K562 (cell line): ENCODE results near the gene FOSL1. TPM values are rescaled to one million over a fixed set of nuclear protein-coding genes. Genes with fewer than 3 reads are reported as not detected.
A peak's percentile ranks its signal among the peaks of the same experiment; 100 is the strongest.

ENCODE experiments used
- CREB1 ChIP-seq, 2 experiments: sonication (generic) in 1 of 2; formaldehyde crosslinking in 1 of 2; IDR thresholded peaks; 2 replicates each; pipeline versions ENCODE4 v1.6.1 to v1.8.0; 2012 to 2022; ENCODE audit warnings: inconsistent platforms in 1 of 2, mild to moderate bottlenecking in 1 of 2, missing genetic modification reagents in 1 of 2, moderate library complexity in 1 of 2
- ETS2 ChIP-seq: IDR thresholded peaks from 2 replicates; pipeline ENCODE4 v1.6.1; 2016; ENCODE audit warnings: borderline replicate concordance, missing genetic modification characterization, mild to moderate bottlenecking, moderate library complexity, missing compliant biosample characterization; ENCODE audit not compliant: poor library complexity, severe bottlenecking
- GTF2E2 ChIP-seq: fragments of 200-800 bp; sonication (Bioruptor generic); IDR thresholded peaks from 2 replicates; pipeline ENCODE4 v1.6.1; 2016; ENCODE audit warnings: missing genetic modification characterization, missing compliant biosample characterization
- HIVEP1 ChIP-seq: fragments of 250-450 bp; sonication (Bioruptor Pico); IDR thresholded peaks from 2 replicates; pipeline ENCODE4 v1.4.0; 2020; ENCODE audit warnings: mild to moderate bottlenecking
- HMG20A ChIP-seq: fragments of 450-650 bp; formaldehyde crosslinking; conservative IDR thresholded peaks from 2 replicates; pipeline ENCODE4 v1.4.0; 2020; ENCODE audit warnings: mild to moderate bottlenecking, mixed read lengths
- HMG20B ChIP-seq: fragments of 250-450 bp; sonication (Bioruptor Pico); IDR thresholded peaks from 2 replicates; pipeline ENCODE4 v1.5.0; 2021; ENCODE audit warnings: mild to moderate bottlenecking
- PHTF2 ChIP-seq: fragments of 250-450 bp; sonication (Bioruptor Pico); IDR thresholded peaks from 2 replicates; pipeline ENCODE4 v1.5.0; 2021; ENCODE audit warnings: mild to moderate bottlenecking
- TCF3 ChIP-seq: sonication (generic); formaldehyde crosslinking; IDR thresholded peaks from 2 replicates; pipeline ENCODE4 v1.4.0; 2020; ENCODE audit warnings: mild to moderate bottlenecking, missing genetic modification reagents
- ZNF79 ChIP-seq: fragments of 250-450 bp; sonication (Bioruptor Pico); IDR thresholded peaks from 2 replicates; pipeline ENCODE4 v1.4.0; 2020; ENCODE audit warnings: low read depth, mild to moderate bottlenecking, moderate library complexity
- polyA plus RNA-seq, 8 experiments: library from polyadenylated mRNA; depleted of rRNA in 4 of 8; stranded (reverse) in 5 of 8; unstranded in 3 of 8; fragments of >200 nt; fragmentation: Nextera tagmentation in 2 of 8; fragmentation: Illumina TruSeq in 1 of 8; extraction: Ambion mirVana in 2 of 8; extraction: Trizol in 1 of 8; gene quantifications; 2 replicates each; pipeline versions ENCODE4 v1.2.1 to v1.2.3, GENCODE V29; 2011 to 2014; ENCODE audit warnings: inconsistent platforms in 1 of 8, missing spikeins in 1 of 8
- total RNA-seq, 7 experiments: library from RNA; depleted of rRNA in 6 of 7; stranded (reverse); fragments of >200 nt in 6 of 7; fragmentation: Illumina TruSeq in 2 of 7; extraction: Trizol in 2 of 7; gene quantifications; 2 replicates each; pipeline versions ENCODE4 v1.2.1 to v1.2.3, GENCODE V29; 2011 to 2021; ENCODE audit warnings: low replicate concordance in 1 of 7
- TF ChIP-seq, protein P1 (sequence below), 2 experiments: fragments of 450-650 bp; IDR thresholded peaks; 2 replicates each; pipeline ENCODE4 v1.6.1; 2016; ENCODE audit warnings: mild to moderate bottlenecking in 2 of 2, borderline replicate concordance in 1 of 2, low read depth in 1 of 2, moderate library complexity in 1 of 2
- TF ChIP-seq, protein P2 (sequence below): fragments of 450-650 bp; IDR thresholded peaks from 2 replicates; pipeline ENCODE4 v1.6.1; 2017; ENCODE audit warnings: antibody characterized with exemption, mild to moderate bottlenecking
- TF ChIP-seq, protein P3 (sequence below): IDR thresholded peaks from 2 replicates; pipeline ENCODE4 v1.6.1; 2011; ENCODE audit not compliant: insufficient read length; ENCODE audit errors: extremely low read depth

Gene FOSL1
- total and polyA plus RNA-seq, 9 of the 15 experiments (the other 6 are each of a cell fraction or from before 2014, with no cell fraction given): 3.5 to 39.6 (median 10.0) TPM

DNA sequence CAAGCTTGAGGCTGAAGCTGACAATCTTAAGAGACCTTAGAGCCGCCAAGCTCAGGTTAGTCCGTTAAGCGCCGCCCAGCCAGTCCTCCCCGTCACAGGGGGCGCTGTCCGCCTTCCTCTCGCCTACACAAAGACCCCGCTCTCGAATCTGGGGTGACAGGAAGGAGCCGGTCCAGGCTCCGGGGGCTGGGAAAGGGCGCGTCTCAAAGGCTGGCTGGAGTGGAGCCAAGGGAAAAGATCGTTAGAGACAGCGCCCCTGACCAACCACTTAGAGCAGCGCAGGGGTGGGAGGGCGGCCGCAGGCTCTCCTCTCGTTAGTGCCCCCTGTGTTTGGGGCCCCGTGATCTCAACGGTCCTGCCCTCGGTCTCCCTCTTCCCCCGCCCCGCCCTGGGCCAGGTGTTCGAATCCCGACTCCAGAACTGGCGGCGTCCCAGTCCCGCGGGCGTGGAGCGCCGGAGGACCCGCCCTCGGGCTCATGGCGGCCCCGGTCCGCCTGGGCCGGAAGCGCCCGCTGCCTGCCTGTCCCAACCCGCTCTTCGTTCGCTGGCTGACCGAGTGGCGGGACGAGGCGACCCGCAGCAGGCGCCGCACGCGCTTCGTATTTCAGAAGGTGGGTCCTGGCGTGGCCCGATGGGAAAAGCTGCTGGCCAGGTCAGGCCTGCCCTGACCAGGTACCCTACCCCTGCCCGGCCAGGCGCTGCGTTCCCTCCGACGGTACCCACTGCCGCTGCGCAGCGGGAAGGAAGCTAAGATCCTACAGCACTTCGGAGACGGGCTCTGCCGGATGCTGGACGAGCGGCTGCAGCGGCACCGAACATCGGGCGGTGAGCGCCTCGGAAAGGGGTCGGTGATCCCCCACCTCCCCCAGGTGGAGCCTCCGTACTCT is 39.7 kb downstream of the FOSL1 start, which contains the start of gene MUS81 (continued):
- TF ChIP-seq, protein P1, sequence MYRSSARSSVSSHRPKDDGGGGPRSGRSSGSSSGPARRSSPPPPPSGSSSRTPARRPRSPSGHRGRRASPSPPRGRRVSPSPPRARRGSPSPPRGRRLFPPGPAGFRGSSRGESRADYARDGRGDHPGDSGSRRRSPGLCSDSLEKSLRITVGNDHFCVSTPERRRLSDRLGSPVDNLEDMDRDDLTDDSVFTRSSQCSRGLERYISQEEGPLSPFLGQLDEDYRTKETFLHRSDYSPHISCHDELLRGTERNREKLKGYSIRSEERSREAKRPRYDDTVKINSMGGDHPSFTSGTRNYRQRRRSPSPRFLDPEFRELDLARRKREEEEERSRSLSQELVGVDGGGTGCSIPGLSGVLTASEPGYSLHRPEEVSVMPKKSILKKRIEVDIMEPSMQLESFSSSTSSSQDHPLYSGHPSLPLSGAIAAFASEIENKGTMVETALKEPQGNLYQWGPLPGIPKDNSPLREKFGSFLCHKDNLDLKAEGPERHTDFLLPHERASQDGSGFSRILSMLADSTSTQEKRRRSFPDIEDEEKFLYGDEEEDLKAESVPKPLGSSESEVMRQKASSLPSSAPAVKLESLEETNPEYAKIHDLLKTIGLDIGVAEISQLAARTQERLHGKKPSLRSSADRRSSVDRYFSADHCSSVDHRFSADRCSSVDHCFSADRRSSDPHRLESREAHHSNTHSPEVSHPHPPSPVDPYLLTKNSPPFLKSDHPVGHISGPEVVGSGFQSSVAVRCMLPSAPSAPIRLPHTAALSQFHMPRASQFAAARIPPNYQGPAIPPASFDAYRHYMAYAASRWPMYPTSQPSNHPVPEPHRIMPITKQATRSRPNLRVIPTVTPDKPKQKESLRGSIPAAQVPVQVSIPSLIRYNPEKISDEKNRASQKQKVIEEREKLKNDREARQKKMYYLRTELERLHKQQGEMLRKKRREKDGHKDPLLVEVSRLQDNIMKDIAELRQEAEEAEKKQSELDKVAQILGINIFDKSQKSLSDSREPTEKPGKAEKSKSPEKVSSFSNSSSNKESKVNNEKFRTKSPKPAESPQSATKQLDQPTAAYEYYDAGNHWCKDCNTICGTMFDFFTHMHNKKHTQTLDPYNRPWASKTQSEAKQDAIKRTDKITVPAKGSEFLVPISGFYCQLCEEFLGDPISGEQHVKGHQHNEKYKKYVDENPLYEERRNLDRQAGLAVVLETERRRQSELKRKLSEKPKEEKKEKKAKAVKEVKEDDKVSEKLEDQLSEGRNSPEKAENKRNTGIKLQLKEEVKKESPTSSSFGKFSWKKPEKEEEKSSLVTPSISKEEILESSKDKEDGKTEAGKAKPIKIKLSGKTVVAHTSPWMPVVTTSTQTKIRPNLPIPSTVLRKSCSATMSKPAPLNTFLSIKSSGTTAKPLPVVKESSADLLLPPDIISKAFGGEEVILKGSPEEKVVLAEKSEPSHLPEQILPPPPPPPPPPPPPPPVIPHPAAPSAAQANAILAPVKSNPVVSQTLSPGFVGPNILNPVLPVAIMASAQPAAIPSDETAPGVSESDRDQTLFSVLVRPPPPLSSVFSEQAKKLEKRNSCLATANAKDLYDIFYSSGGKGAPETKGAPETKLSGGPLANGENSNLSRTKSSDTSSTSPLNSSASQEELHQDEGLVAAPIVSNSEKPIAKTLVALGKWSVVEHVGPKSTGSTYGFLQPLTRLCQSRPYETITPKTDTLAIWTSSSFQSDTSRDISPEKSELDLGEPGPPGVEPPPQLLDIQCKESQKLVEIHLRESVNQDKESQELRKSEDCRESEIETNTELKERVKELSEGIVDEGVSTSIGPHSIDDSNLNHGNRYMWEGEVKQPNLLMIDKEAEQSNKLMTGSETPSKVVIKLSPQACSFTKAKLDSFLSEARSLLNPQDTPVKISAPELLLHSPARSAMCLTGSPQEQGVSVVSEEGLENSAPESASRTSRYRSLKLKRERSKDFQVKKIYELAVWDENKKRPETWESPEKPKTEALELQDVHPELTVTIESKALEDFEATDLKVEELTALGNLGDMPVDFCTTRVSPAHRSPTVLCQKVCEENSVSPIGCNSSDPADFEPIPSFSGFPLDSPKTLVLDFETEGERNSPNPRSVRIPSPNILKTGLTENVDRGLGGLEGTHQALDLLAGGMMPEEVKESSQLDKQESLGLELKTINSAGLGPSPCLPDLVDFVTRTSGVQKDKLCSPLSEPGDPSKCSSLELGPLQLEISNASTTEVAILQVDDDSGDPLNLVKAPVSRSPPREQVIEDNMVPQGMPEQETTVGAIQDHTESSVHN (IDR thresholded peaks at IDR 0.05; ENCODE audit: borderline replicate concordance in 1 of 2, low read depth in 1 of 2): no peak
- no peak; the same call in 1 of the 2 replicates for TF ChIP-seq PHTF2
- TF ChIP-seq CREB1 (IDR thresholded peaks at IDR 0.05): peak; percentile 42
- no peak; the same call in 1 of the 2 replicates for TF ChIP-seq CREB1 (CRISPR knock-in tag; IDR thresholded peaks at IDR 0.05)
- 0 out of 2 replicates have a peak, but pooled peaks have one; percentile 13 for TF ChIP-seq TCF3 (CRISPR knock-in tag)
- no peak; the same call in 1 of the 2 replicates for TF ChIP-seq GTF2E2 (tag)
- no peak for TF ChIP-seq ETS2 (tag)
- TF ChIP-seq, protein P2, sequence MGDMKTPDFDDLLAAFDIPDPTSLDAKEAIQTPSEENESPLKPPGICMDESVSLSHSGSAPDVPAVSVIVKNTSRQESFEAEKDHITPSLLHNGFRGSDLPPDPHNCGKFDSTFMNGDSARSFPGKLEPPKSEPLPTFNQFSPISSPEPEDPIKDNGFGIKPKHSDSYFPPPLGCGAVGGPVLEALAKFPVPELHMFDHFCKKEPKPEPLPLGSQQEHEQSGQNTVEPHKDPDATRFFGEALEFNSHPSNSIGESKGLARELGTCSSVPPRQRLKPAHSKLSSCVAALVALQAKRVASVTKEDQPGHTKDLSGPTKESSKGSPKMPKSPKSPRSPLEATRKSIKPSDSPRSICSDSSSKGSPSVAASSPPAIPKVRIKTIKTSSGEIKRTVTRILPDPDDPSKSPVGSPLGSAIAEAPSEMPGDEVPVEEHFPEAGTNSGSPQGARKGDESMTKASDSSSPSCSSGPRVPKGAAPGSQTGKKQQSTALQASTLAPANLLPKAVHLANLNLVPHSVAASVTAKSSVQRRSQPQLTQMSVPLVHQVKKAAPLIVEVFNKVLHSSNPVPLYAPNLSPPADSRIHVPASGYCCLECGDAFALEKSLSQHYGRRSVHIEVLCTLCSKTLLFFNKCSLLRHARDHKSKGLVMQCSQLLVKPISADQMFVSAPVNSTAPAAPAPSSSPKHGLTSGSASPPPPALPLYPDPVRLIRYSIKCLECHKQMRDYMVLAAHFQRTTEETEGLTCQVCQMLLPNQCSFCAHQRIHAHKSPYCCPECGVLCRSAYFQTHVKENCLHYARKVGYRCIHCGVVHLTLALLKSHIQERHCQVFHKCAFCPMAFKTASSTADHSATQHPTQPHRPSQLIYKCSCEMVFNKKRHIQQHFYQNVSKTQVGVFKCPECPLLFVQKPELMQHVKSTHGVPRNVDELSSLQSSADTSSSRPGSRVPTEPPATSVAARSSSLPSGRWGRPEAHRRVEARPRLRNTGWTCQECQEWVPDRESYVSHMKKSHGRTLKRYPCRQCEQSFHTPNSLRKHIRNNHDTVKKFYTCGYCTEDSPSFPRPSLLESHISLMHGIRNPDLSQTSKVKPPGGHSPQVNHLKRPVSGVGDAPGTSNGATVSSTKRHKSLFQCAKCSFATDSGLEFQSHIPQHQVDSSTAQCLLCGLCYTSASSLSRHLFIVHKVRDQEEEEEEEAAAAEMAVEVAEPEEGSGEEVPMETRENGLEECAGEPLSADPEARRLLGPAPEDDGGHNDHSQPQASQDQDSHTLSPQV: 0 out of 2 replicates have a peak, but pooled peaks have one; percentile 21
- TF ChIP-seq, protein P3, sequence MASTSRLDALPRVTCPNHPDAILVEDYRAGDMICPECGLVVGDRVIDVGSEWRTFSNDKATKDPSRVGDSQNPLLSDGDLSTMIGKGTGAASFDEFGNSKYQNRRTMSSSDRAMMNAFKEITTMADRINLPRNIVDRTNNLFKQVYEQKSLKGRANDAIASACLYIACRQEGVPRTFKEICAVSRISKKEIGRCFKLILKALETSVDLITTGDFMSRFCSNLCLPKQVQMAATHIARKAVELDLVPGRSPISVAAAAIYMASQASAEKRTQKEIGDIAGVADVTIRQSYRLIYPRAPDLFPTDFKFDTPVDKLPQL: no peak
- TF ChIP-seq HMG20A: no peak
- TF ChIP-seq HIVEP1 (CRISPR knock-in tag): no peak
- TF ChIP-seq ZNF79 (CRISPR knock-in tag): no peak
- no peak for TF ChIP-seq HMG20B (CRISPR knock-in tag)
